ENCODE data around the gene PMFBP1.

The PMFBP1 gene

DNA sequence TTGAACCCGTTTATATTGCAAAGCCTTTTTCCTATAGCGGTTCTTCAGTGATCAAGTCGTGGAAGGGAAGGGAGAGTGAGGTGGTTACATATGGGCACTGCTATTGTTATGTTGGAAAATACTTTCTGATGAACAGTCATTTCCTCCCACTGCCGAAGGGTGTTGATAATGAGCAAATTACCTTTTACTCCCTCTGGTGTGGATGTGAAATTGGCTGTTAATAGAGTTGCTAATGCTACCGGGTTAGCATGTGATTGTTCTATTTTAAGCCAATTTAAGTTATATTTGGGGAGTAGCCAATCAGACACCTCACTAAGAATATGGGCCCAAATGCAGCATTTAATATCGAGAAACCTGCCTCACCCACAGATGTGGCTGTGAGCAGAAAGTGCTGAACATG is 15.6 kb upstream of the PMFBP1 start:
- no peak overlapping the region for H3K9ac ChIP-seq (ENCODE audit: low read length)
- no peak overlapping the region for H3K4me3 ChIP-seq (ENCODE audit: low read depth, low read length)
- no peak overlapping the region for H3K27ac ChIP-seq (ENCODE audit: low read depth, low read length)
- H3K9me3 ChIP-seq (ENCODE audit: control insufficient read depth, insufficient read depth, low read depth, low read length) = peaks cover 6% of the 10 kb centered on the region; the same call in 1 of the 2 replicates
- H3K27me3 ChIP-seq (ENCODE audit: control insufficient read depth, insufficient read depth, low read length) = no peaks in the 10 kb centered on the region
- H3K36me3 ChIP-seq (ENCODE audit: control insufficient read depth, insufficient read depth, low read length) = no peaks in the 10 kb centered on the region
- H3K4me1 ChIP-seq (ENCODE audit: control insufficient read depth, insufficient read depth, low read length) = no peaks in the 10 kb centered on the region

DNA sequence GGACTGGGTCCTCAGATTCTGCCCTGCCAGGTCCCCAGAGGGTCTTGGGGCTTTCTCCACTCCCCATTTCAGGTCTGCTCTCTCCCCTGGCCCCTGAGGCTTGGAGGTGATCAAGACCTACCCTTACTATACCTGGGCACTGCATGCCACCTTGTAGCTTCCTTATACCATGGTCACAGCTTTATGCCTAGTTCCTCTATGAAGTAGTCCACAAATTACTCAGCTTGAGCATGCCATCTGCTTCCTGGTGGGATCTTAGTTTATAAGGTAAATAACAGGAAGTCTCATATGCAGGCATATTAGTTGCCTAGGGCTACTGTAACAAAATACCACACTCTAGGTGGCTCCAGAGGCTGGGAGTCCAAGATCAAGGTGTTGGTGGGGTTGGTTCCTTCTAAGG is 11.0 kb upstream of the PMFBP1 start:
- no peak overlapping the region for H3K4me3 ChIP-seq (ENCODE audit: low read depth, low read length)
- no peak overlapping the region for H3K27ac ChIP-seq (ENCODE audit: low read depth, low read length)

GRCh38 chr16:72179204-72179970 is 7.4 kb upstream of the PMFBP1 start:
- H3K4me3 ChIP-seq (ENCODE audit: low read depth, low read length) = no peak overlapping the region
- H3K9me3 ChIP-seq (ENCODE audit: control insufficient read depth, insufficient read depth, low read depth, low read length) = peaks cover 2% of the 10 kb centered on the region; the same call in 1 of the 2 replicates

More for the DNA sequence above, 11.0 kb upstream of the PMFBP1 start:
- H3K4me1 ChIP-seq (ENCODE audit: control insufficient read depth, insufficient read depth, low read length) = 0 out of 2 replicates have a peak, but pooled peaks cover 4% of the 10 kb centered on the region
- no peaks in the 10 kb centered on the region for H3K9me3 ChIP-seq (ENCODE audit: control insufficient read depth, insufficient read depth, low read depth, low read length)
- no peak overlapping the region for H3K9ac ChIP-seq (ENCODE audit: low read length)
- no peaks in the 10 kb centered on the region for H3K27me3 ChIP-seq (ENCODE audit: control insufficient read depth, insufficient read depth, low read length)
- H3K36me3 ChIP-seq (ENCODE audit: control insufficient read depth, insufficient read depth, low read length) = no peaks in the 10 kb centered on the region

GRCh38 chr16:72174726-72175125 is 2.8 kb upstream of the PMFBP1 start:
- Histone ChIP-seq H3K9ac (ENCODE audit: low read length) (no peak overlapping the region), H3K4me3 (ENCODE audit: low read depth, low read length) (no peak overlapping the region), H3K36me3 (ENCODE audit: control insufficient read depth, insufficient read depth, low read length) (no peaks in the 10 kb centered on the region), H3K4me1 (ENCODE audit: control insufficient read depth, insufficient read depth, low read length) (0 out of 2 replicates have a peak, but pooled peaks cover 4% of the 10 kb centered on the region), H3K9me3 (ENCODE audit: control insufficient read depth, insufficient read depth, low read depth, low read length) (peaks cover 2% of the 10 kb centered on the region; the same call in 1 of the 2 replicates), H3K27me3 (ENCODE audit: control insufficient read depth, insufficient read depth, low read length) (no peaks in the 10 kb centered on the region), H3K27ac (ENCODE audit: low read depth, low read length) (no peak overlapping the region)

More at GRCh38 chr16:72179204-72179970, 7.4 kb upstream of the PMFBP1 start:
- 0 out of 2 replicates have a peak, but pooled peaks cover 4% of the 10 kb centered on the region for H3K4me1 ChIP-seq (ENCODE audit: control insufficient read depth, insufficient read depth, low read length)
- no peak overlapping the region for H3K27ac ChIP-seq (ENCODE audit: low read depth, low read length)
- H3K27me3 ChIP-seq (ENCODE audit: control insufficient read depth, insufficient read depth, low read length) = no peaks in the 10 kb centered on the region
- no peak overlapping the region for H3K9ac ChIP-seq (ENCODE audit: low read length)
- H3K36me3 ChIP-seq (ENCODE audit: control insufficient read depth, insufficient read depth, low read length) = no peaks in the 10 kb centered on the region

- Histone ChIP-seq H3K36me3 (ENCODE audit: control insufficient read depth, insufficient read depth, low read length) (no peaks in the 10 kb centered on the region), H3K27me3 (ENCODE audit: control insufficient read depth, insufficient read depth, low read length) (no peaks in the 10 kb centered on the region), H3K9me3 (ENCODE audit: control insufficient read depth, insufficient read depth, low read depth, low read length) (peaks cover 2% of the 10 kb centered on the region; the same call in 1 of the 2 replicates), H3K27ac (ENCODE audit: low read depth, low read length) (no peak overlapping the region), H3K9ac (ENCODE audit: low read length) (no peak overlapping the region), H3K4me3 (ENCODE audit: low read depth, low read length) (no peak overlapping the region), H3K4me1 (ENCODE audit: control insufficient read depth, insufficient read depth, low read length) (0 out of 2 replicates have a peak, but pooled peaks cover under 1% of the 10 kb centered on the region)
Observed at GRCh38 chr16:72173997-72174396, 2.0 kb upstream of the PMFBP1 start.

GRCh38 chr16:72171236-72171635 is 719 bp downstream of the PMFBP1 start:
- Histone ChIP-seq H3K27ac (ENCODE audit: low read depth, low read length) (no peak overlapping the region), H3K4me3 (ENCODE audit: low read depth, low read length) (no peak overlapping the region), H3K36me3 (ENCODE audit: control insufficient read depth, insufficient read depth, low read length) (no peaks in the 10 kb centered on the region), H3K9me3 (ENCODE audit: control insufficient read depth, insufficient read depth, low read depth, low read length) (no peaks in the 10 kb centered on the region), H3K4me1 (ENCODE audit: control insufficient read depth, insufficient read depth, low read length) (no peaks in the 10 kb centered on the region), H3K27me3 (ENCODE audit: control insufficient read depth, insufficient read depth, low read length) (no peaks in the 10 kb centered on the region), H3K9ac (ENCODE audit: low read length) (no peak overlapping the region)

DNA sequence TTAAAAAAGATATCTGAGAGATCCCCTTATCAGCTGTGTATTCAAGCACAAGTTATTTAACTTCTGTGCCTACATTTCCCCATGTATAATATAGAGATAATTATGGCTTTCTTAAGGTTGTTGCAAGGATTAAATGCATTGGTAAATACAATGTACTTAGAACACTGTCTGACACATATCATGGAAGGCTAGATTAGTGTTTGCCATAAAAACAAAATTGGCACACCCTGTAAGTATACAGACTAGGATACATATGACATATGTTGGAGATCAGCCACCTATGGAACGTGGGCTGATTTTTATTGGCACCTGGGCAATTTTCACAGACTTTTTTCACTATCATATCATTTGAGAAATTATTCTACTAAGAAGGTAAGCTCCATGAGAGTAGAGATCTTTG is 2.2 kb downstream of the PMFBP1 start:
- no peaks in the 10 kb centered on the region for H3K36me3 ChIP-seq (ENCODE audit: control insufficient read depth, insufficient read depth, low read length)
- no peaks in the 10 kb centered on the region for H3K4me1 ChIP-seq (ENCODE audit: control insufficient read depth, insufficient read depth, low read length)
- 0 out of 2 replicates have a peak, but pooled peaks cover 4% of the 10 kb centered on the region for H3K9me3 ChIP-seq (ENCODE audit: control insufficient read depth, insufficient read depth, low read depth, low read length)
- no peak overlapping the region for H3K9ac ChIP-seq (ENCODE audit: low read length)
- H3K27ac ChIP-seq (ENCODE audit: low read depth, low read length) = no peak overlapping the region
- H3K27me3 ChIP-seq (ENCODE audit: control insufficient read depth, insufficient read depth, low read length) = no peaks in the 10 kb centered on the region
- H3K4me3 ChIP-seq (ENCODE audit: low read depth, low read length) = no peak overlapping the region

DNA sequence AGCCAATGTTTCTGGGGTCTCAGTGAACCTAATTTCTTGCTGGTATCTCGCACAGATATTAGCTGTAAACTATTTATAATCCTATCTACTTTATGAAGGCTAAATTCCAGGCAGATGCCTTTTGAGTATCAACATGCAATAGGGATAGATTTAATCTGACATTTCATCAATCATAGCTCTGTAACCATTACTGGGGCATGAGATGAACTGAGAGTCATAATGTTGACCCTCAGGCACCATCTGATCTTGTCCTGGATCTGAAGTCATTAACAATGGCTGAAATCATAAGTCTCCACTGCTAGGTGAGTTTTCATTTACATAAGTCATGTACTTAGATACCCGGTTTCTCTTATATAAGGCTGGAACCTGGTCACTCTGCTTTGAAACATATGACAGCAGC is 3.6 kb downstream of the PMFBP1 start:
- H3K27ac ChIP-seq (ENCODE audit: low read depth, low read length) = no peak overlapping the region
- no peaks in the 10 kb centered on the region for H3K27me3 ChIP-seq (ENCODE audit: control insufficient read depth, insufficient read depth, low read length)
- H3K9ac ChIP-seq (ENCODE audit: low read length) = no peak overlapping the region
- no peaks in the 10 kb centered on the region for H3K36me3 ChIP-seq (ENCODE audit: control insufficient read depth, insufficient read depth, low read length)
- no peaks in the 10 kb centered on the region for H3K4me1 ChIP-seq (ENCODE audit: control insufficient read depth, insufficient read depth, low read length)
- no peak overlapping the region for H3K4me3 ChIP-seq (ENCODE audit: low read depth, low read length)
- H3K9me3 ChIP-seq (ENCODE audit: control insufficient read depth, insufficient read depth, low read depth, low read length) = 0 out of 2 replicates have a peak, but pooled peaks cover 4% of the 10 kb centered on the region

GRCh38 chr16:72166954-72167561 is 4.9 kb downstream of the PMFBP1 start:
- Histone ChIP-seq H3K27me3 (ENCODE audit: control insufficient read depth, insufficient read depth, low read length) (no peaks in the 10 kb centered on the region), H3K9me3 (ENCODE audit: control insufficient read depth, insufficient read depth, low read depth, low read length) (0 out of 2 replicates have a peak, but pooled peaks cover 4% of the 10 kb centered on the region)

GRCh38 chr16:72166151-72166550 is 5.8 kb downstream of the PMFBP1 start:
- no peak overlapping the region for H3K27ac ChIP-seq (ENCODE audit: low read depth, low read length)
- no peaks in the 10 kb centered on the region for H3K27me3 ChIP-seq (ENCODE audit: control insufficient read depth, insufficient read depth, low read length)
- H3K4me1 ChIP-seq (ENCODE audit: control insufficient read depth, insufficient read depth, low read length) = peaks cover 13% of the 10 kb centered on the region
- no peak overlapping the region for H3K9ac ChIP-seq (ENCODE audit: low read length)
- 0 out of 2 replicates have a peak, but pooled peaks cover 4% of the 10 kb centered on the region for H3K9me3 ChIP-seq (ENCODE audit: control insufficient read depth, insufficient read depth, low read depth, low read length)
- H3K36me3 ChIP-seq (ENCODE audit: control insufficient read depth, insufficient read depth, low read length) = no peaks in the 10 kb centered on the region
- H3K4me3 ChIP-seq (ENCODE audit: low read depth, low read length) = no peak overlapping the region

More at GRCh38 chr16:72166954-72167561, 4.9 kb downstream of the PMFBP1 start:
- Histone ChIP-seq H3K4me1 (ENCODE audit: control insufficient read depth, insufficient read depth, low read length) (peaks cover 9% of the 10 kb centered on the region), H3K36me3 (ENCODE audit: control insufficient read depth, insufficient read depth, low read length) (no peaks in the 10 kb centered on the region), H3K9ac (ENCODE audit: low read length) (no peak overlapping the region), H3K4me3 (ENCODE audit: low read depth, low read length) (no peak overlapping the region), H3K27ac (ENCODE audit: low read depth, low read length) (no peak overlapping the region)

DNA sequence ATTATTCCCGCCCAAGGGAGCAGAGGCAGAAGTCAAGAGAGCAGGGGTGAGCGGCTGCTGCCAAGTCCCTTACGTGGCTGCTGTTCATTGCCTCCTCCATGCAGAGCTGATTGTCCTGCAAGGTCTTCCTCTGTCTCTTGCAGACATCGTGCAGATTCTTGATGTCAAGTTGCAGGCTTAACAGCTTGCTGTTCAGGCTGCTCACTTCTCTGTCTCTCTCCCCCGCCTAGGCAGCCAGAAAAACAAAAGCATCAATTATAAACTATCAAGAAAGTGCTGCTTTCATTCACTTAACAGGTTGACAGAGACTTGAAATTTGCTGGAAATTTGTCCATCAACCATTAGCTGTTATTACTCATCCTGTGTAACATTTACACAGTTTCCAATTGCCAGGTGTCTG is 7.3 kb downstream of the PMFBP1 start:
- 0 out of 2 replicates have a peak, but pooled peaks cover 4% of the 10 kb centered on the region for H3K9me3 ChIP-seq (ENCODE audit: control insufficient read depth, insufficient read depth, low read depth, low read length)
- H3K27ac ChIP-seq (ENCODE audit: low read depth, low read length) = no peak overlapping the region
- peaks cover 13% of the 10 kb centered on the region for H3K4me1 ChIP-seq (ENCODE audit: control insufficient read depth, insufficient read depth, low read length)
- H3K9ac ChIP-seq (ENCODE audit: low read length) = no peak overlapping the region
- H3K36me3 ChIP-seq (ENCODE audit: control insufficient read depth, insufficient read depth, low read length) = no peaks in the 10 kb centered on the region
- no peak overlapping the region for H3K4me3 ChIP-seq (ENCODE audit: low read depth, low read length)
- H3K27me3 ChIP-seq (ENCODE audit: control insufficient read depth, insufficient read depth, low read length) = no peaks in the 10 kb centered on the region

Data from HUES6 (cell line).